ENCODE measurements around the gene ZNF587B. TPM values are rescaled to one million over a fixed set of nuclear protein-coding genes. Genes with fewer than 3 reads are reported as not detected.
"Not testable (repeated sequence)": the region's sequence is repeated elsewhere in the genome, so short reads cannot be mapped to it uniquely, and the experiment has no call there.

The ZNF587B gene
- total RNA-seq, 2 donors from 2014 or later = 3.2 to 5.7 TPM

GRCh38 chr19:57816652-57817051, 13.4 kb upstream of the ZNF587B start:
- Histone ChIP-seq H3K4me1 (peaks cover 0 to 27% of the 10 kb centered on the region in 2 donors), H3K27ac (no peak overlapping the region), H3K4me3 (no peak overlapping the region), H3K9me3 (no peaks in the 10 kb centered on the region), H3K27me3 (no peaks in the 10 kb centered on the region), H3K36me3 (no peaks in the 10 kb centered on the region)
- TF ChIP-seq CTCF (IDR thresholded peaks at IDR 0.05) = no peak
- no peak for DNase-seq (ENCODE audit: low spot score)

GRCh38 chr19:57817976-57818375, 12.1 kb upstream of the ZNF587B start:
- no peak for DNase-seq (ENCODE audit: low spot score)
- Histone ChIP-seq H3K9me3 (no peaks in the 10 kb centered on the region), H3K4me1 (peaks cover 0 to 34% of the 10 kb centered on the region in 2 donors), H3K36me3 (no peaks in the 10 kb centered on the region), H3K4me3 (no peak overlapping the region), H3K27ac (no peak overlapping the region), H3K27me3 (no peaks in the 10 kb centered on the region)
- no peak for TF ChIP-seq CTCF (IDR thresholded peaks at IDR 0.05)

- Histone ChIP-seq H3K36me3 (no peaks in the 10 kb centered on the region), H3K27ac (no peak overlapping the region), H3K9me3 (no peaks in the 10 kb centered on the region), H3K4me1 (peaks cover 0 to 38% of the 10 kb centered on the region in 2 donors), H3K4me3 (no peak overlapping the region), H3K27me3 (no peaks in the 10 kb centered on the region)
- no peak for DNase-seq (ENCODE audit: low spot score)
- TF ChIP-seq CTCF (IDR thresholded peaks at IDR 0.05) = no peak
Measured at GRCh38 chr19:57818378-57818777, 11.7 kb upstream of the ZNF587B start.

- Histone ChIP-seq H3K4me1 (peaks cover 0 to 31% of the 10 kb centered on the region in 2 donors), H3K4me3 (peak overlapping the region; percentile 69 to 89), H3K27ac (peak overlapping the region; percentile 73 to 81), H3K36me3 (no peaks in the 10 kb centered on the region), H3K9me3 (no peaks in the 10 kb centered on the region), H3K27me3 (no peaks in the 10 kb centered on the region)
- no peak for TF ChIP-seq CTCF (IDR thresholded peaks at IDR 0.05)
- peak; percentile 86 for DNase-seq (ENCODE audit: low spot score)
Measured at GRCh38 chr19:57819475-57820148, 10.5 kb upstream of the ZNF587B start.

GRCh38 chr19:57820599-57820998, 9.5 kb upstream of the ZNF587B start:
- Histone ChIP-seq H3K4me1 (peaks cover 0 to 25% of the 10 kb centered on the region in 2 donors), H3K4me3 (peak overlapping the region; percentile 69 to 89), H3K27me3 (no peaks in the 10 kb centered on the region), H3K27ac (no peak overlapping the region), H3K9me3 (no peaks in the 10 kb centered on the region), H3K36me3 (no peaks in the 10 kb centered on the region)
- no peak for TF ChIP-seq CTCF (IDR thresholded peaks at IDR 0.05)
- DNase-seq (ENCODE audit: low spot score) = no peak

GRCh38 chr19:57821095-57821494, 9.0 kb upstream of the ZNF587B start:
- not testable (repeated sequence) for H3K27me3 ChIP-seq; H3K27ac ChIP-seq; H3K4me3 ChIP-seq; DNase-seq (ENCODE audit: low spot score); H3K9me3 ChIP-seq; H3K36me3 ChIP-seq
- peaks cover 0 to 25% of the 10 kb centered on the region in 2 donors for H3K4me1 ChIP-seq

- DNase-seq (ENCODE audit: low spot score); H3K27ac ChIP-seq; H3K9me3 ChIP-seq; H3K4me3 ChIP-seq; H3K27me3 ChIP-seq; H3K36me3 ChIP-seq: not testable (repeated sequence)
- peaks cover 0 to 25% of the 10 kb centered on the region in 2 donors for H3K4me1 ChIP-seq
Measured at GRCh38 chr19:57821501-57821900, 8.6 kb upstream of the ZNF587B start.

- H3K4me3 ChIP-seq = not testable (repeated sequence)
Measured at GRCh38 chr19:57823155-57823554, 6.9 kb upstream of the ZNF587B start.

GRCh38 chr19:57823608-57824007, 6.5 kb upstream of the ZNF587B start:
- not testable (repeated sequence) for H3K36me3 ChIP-seq, H3K27ac ChIP-seq

More at GRCh38 chr19:57823155-57823554, 6.9 kb upstream of the ZNF587B start:
- not testable (repeated sequence) for H3K9me3 ChIP-seq; H3K27ac ChIP-seq; H3K36me3 ChIP-seq; DNase-seq (ENCODE audit: low spot score); H3K27me3 ChIP-seq
- H3K4me1 ChIP-seq = peaks cover 0 to 26% of the 10 kb centered on the region in 2 donors

More at GRCh38 chr19:57823608-57824007, 6.5 kb upstream of the ZNF587B start:
- peaks cover 0 to 31% of the 10 kb centered on the region in 2 donors for H3K4me1 ChIP-seq
- not testable (repeated sequence) for H3K4me3 ChIP-seq; H3K27me3 ChIP-seq; H3K9me3 ChIP-seq; DNase-seq (ENCODE audit: low spot score)

All from right atrium auricular region (tissue), 2 donors.